GM12875 (cell line): ENCODE measurements around the gene ZSCAN10.
A peak's percentile ranks its signal among the peaks of the same experiment; 100 is the strongest.
"Not testable (repeated sequence)": the region's sequence is repeated elsewhere in the genome, so short reads cannot be mapped to it uniquely, and the experiment has no call there.

Experiments used
- H3K4me3 ChIP-seq: one replicate; pipeline ENCODE4 v1.5.1; 2011; ENCODE audit warnings: low read depth, low read length, control low read depth
- TF ChIP-seq, protein P1 (sequence below): IDR thresholded peaks from 2 replicates; pipeline ENCODE4 v1.5.1; 2011; ENCODE audit warnings: low read depth, mild to moderate bottlenecking, control low read depth, inconsistent platforms, low read length, moderate library complexity, borderline replicate concordance; ENCODE audit not compliant: insufficient read depth

ZSCAN10 gene

DNA sequence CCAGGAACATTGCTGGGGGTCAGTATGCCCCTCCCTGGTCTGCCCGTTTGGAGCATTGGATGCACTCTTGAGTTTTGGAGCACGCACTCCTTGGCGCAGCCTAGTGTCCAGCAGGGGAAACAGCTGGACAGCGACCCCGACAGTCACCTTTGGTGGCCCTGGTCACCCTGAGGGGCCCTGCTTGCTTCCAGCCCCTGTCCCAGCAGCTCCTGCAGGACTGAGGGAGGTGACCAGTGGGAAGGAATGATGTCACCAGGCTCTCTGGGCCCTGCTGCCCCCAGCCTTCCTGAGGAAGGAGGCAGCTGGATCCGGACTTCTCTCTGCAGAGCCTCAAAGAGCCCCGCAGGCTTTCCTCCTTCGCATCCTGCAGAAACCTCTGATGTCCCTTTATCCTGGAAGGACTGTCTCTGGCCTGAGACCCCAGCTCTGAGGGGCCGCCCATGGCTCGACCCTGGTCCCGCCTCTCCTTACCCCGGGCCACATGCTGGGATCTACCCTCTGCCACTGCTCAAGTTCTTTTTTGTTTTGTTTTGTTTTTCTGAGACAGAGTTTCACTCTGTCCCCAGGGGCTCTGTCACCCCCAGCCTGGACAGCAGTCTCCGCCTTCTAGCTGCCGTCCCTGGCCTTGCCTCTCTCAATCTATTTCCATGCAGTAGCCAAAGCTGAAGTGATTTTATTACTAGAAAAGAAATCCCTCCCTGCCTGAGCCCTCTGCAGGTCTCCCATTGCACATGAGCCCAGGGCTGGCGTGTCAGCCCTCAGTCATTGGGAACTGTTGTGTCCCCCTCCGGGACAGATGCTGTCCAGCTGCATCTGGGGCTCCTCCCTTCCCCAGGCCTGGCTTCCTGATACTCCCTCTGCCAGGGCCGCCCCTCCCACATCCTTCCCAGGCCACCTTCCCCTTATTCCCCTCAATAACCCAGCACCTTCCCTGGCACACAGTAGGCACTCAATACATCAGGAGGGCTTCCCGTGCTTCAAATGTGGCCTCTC is 11.6 kb downstream of the ZSCAN10 start:
- TF ChIP-seq, protein P1, sequence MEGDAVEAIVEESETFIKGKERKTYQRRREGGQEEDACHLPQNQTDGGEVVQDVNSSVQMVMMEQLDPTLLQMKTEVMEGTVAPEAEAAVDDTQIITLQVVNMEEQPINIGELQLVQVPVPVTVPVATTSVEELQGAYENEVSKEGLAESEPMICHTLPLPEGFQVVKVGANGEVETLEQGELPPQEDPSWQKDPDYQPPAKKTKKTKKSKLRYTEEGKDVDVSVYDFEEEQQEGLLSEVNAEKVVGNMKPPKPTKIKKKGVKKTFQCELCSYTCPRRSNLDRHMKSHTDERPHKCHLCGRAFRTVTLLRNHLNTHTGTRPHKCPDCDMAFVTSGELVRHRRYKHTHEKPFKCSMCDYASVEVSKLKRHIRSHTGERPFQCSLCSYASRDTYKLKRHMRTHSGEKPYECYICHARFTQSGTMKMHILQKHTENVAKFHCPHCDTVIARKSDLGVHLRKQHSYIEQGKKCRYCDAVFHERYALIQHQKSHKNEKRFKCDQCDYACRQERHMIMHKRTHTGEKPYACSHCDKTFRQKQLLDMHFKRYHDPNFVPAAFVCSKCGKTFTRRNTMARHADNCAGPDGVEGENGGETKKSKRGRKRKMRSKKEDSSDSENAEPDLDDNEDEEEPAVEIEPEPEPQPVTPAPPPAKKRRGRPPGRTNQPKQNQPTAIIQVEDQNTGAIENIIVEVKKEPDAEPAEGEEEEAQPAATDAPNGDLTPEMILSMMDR: peak; percentile 36; the same call in 1 of the 2 replicates

DNA sequence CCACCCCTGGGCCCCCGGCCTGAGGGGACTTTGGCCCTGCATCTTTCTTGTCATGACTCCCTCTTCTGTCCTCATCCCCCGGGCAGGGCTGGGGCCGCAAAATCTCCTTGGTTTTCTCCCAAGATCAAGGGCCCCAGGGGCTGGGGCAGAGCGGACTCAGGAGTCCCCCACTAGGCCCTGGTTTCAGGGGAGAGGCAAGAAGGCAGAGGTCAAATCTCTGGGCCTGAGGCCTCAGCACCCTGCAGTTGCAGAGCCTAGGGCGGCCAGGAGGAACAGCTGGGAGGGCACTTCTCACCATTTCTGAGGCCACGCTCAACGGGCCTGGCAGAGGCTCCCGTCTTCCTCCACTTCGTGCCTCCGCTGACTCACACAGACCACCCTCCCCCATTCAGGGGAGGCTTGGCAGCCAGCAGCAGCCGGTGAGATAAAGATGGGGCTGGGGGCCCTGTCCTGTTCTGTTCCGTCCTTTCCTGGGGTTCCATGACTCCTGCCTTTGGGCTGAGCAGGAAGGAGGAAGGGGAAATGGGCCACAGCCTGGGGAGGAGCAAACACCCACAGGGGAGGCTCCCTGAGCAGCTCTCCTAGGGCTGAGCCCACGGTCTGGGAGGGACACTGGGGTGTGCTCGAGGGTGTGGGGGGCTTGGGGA is 12.4 kb downstream of the ZSCAN10 start:
- H3K4me3 ChIP-seq: no peak overlapping the region
- TF ChIP-seq, protein P1: no peak

More for the DNA sequence above, 11.6 kb downstream of the ZSCAN10 start:
- no peak overlapping the region for H3K4me3 ChIP-seq

DNA sequence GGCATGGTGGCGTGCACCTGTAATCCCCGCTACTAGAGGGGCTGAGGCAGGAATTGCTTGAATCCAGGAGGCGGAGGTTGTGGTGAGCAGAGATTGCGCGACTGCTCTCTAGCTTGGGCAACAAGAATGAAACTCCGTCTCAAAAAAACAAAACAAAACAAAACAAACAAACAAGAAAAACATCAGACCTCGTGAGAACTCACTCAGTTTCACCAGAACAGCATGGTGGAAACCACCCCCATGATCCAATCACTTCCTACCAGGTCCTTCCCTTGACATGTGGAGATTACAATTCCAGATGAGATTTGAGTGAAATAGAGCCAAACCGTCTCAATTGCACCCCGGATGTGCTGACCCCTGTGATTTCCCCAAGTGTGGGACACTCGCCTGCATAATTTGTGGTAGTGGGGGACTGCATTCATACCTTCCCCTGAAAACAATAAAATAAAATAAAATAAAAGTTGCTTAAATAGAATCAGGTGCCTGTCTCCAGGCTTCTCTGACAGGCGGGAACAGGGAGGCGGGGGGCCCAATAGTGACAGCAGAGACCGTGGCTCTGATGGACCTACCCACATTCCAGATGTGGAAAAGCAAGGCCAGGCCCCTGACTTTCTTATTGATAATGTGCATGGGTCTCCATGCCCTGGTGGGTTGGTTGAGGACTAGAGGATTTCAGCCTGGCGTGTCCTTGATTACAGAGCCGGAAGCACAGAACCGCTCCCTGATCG is 13.1 kb downstream of the ZSCAN10 start:
- H3K4me3 ChIP-seq: no peak overlapping the region
- TF ChIP-seq, protein P1: no peak

DNA sequence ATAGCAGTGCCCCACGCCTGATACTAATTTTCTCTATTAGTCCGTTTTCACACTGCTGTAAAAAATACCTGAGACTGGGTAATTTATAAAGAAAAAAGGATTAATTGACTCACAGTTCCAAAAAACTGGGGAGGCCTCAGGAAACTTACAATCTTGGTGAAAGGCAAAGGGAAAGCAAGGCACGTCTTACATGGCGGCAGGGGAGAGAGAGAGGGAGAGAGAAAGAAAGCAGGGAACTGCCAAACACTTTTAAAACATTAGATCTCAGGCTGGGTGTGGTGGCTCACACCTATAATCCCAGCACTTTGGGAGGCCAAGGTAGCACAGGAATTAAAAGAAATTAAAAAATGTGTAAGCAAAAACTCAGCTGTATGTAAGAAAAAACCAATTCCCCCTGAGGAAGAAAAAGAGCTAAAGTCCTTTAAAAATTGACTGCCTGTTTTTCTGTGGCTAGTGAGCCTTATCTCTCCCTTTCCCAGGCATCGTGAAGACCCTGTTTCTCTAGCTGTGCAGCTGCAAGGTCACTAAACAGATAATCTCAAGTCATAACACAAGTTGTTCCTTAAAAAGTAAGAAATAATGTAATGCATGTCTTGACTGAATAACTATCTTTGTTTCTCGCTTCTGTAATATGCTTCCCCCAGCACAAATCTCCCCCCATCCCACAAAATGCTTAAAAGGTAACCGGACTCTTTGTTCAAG is 14.0 kb downstream of the ZSCAN10 start:
- TF ChIP-seq, protein P1: no peak
- H3K4me3 ChIP-seq: no peak overlapping the region

DNA sequence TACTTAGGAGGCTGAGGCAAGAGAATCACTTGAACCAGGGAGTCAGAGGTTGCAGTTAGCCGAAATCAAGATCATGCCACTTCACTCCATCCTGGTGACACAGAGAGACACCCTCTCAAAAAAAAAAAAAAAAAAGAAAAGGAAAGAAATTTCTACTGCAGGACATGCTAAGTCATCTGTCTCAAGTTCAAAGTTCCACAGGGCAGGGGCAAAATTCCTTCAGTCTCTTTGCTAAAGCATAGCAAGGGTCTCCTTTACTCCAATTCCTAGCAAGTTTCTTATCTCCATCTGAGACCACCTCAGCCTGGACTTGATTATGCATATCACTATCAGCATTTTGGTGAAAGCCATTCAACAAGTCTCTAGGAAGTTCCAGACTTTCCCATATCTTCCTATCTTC is 14.6 kb downstream of the ZSCAN10 start:
- no peak overlapping the region for H3K4me3 ChIP-seq
- TF ChIP-seq, protein P1: no peak

DNA sequence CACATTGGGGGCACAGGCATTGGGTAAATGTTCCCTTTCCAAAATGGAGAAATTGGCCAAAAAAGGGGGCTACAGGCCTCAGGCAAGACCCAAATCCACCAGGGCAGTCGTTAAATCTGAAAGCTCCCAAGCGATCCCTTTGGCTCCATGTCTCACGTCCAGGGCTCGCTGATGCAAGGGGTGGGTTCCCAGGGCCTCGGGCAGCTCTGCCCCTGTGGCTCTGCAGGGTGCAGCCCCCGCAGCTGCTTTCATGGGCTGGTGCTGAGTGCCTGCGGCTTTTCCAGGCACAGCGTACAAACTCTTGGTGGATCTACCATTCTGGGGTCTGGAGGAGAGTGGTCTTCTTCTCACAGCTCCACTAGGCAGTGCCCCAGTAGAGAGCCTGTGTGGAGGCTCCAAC is 15.7 kb downstream of the ZSCAN10 start:
- H3K4me3 ChIP-seq: not testable (repeated sequence)

DNA sequence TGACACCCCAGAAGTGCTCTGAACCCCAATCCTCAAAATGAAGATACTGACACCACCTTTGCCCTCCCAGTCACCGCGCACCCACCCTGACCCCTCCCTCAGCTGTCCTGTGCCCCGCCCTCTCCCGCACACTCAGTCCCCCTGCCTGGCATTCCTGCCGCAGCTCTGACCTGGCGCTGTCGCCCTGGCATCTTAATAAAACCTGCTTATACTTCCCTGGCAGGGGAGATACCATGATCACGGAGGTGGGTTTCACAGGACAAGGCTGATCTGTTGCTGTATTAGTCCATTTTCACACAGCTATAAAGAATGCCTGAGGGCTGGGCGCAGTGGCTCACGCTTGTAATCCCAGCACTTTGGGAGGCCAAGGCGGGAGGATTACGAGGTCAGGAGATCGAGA is 17.1 kb downstream of the ZSCAN10 start:
- H3K4me3 ChIP-seq: not testable (repeated sequence)
